Liver (tissue), 9 donors: ENCODE measurements around the gene SERP2. TPM values are rescaled to one million over a fixed set of nuclear protein-coding genes. Genes with fewer than 3 reads are reported as not detected.

ENCODE experiments used
- DNase-seq: peaks from one replicate; pipeline ENCODE4 v3.0.0-alpha.2; 2017; ENCODE audit warnings: low spot score
- H3K27ac ChIP-seq, 2 donors: one replicate each; pipeline ENCODE4 v1.7.0; 2013; ENCODE audit warnings: inconsistent platforms in 2 of 2, low read length in 2 of 2, control low read depth in 1 of 2, low read depth in 1 of 2, mild to moderate bottlenecking in 1 of 2
- H3K27me3 ChIP-seq, 4 donors: one replicate each; pipeline versions ENCODE4 v1.6.1 to v1.7.0; 2013; ENCODE audit warnings: low read length in 3 of 4, inconsistent platforms in 1 of 4, mild to moderate bottlenecking in 1 of 4, moderate library complexity in 1 of 4; ENCODE audit not compliant: control insufficient read depth in 4 of 4, insufficient read depth in 4 of 4
- H3K36me3 ChIP-seq, 4 donors: one replicate each; pipeline versions ENCODE4 v1.6.1 to v1.7.0; 2013; ENCODE audit warnings: low read length in 3 of 4, mild to moderate bottlenecking in 3 of 4, low read depth in 1 of 4, moderate library complexity in 1 of 4; ENCODE audit not compliant: control insufficient read depth in 4 of 4, insufficient read depth in 3 of 4
- H3K4me1 ChIP-seq, 4 donors: one replicate each; pipeline versions ENCODE4 v1.6.1 to v1.7.0; 2013; ENCODE audit warnings: low read length in 3 of 4, mild to moderate bottlenecking in 3 of 4, moderate library complexity in 1 of 4; ENCODE audit not compliant: control insufficient read depth in 4 of 4, insufficient read depth in 4 of 4
- H3K4me3 ChIP-seq, 3 donors: one replicate each; pipeline versions ENCODE4 v1.6.1 to v1.7.0; 2013; ENCODE audit warnings: low read length in 3 of 3, control low read depth in 1 of 3, low read depth in 1 of 3, mild to moderate bottlenecking in 1 of 3
- H3K9ac ChIP-seq, 2 donors: one replicate each; pipeline ENCODE4 v1.7.0; 2013; ENCODE audit warnings: low read length in 2 of 2, mild to moderate bottlenecking in 2 of 2, moderate library complexity in 2 of 2, control low read depth in 1 of 2, low read depth in 1 of 2
- H3K9me3 ChIP-seq, 4 donors: one replicate each; pipeline versions ENCODE4 v1.6.1 to v1.7.0; 2013; ENCODE audit warnings: low read length in 3 of 4; ENCODE audit not compliant: control insufficient read depth in 4 of 4
- FOXA1 ChIP-seq: IDR thresholded peaks from 2 replicates; pipeline ENCODE4 v1.6.1; 2016; ENCODE audit warnings: antibody characterized with exemption
- GABPA ChIP-seq, 2 donors: IDR thresholded peaks in 1 of 2; conservative IDR thresholded peaks in 1 of 2; 2 replicates each; pipeline ENCODE4 v1.6.1; 2016; ENCODE audit warnings: antibody characterized with exemption in 2 of 2, mild to moderate bottlenecking in 1 of 2, moderate library complexity in 1 of 2
- HNF4A ChIP-seq, 2 donors: conservative IDR thresholded peaks; 2 replicates each; pipeline ENCODE4 v1.6.1; 2016; ENCODE audit warnings: antibody characterized with exemption in 2 of 2, mild to moderate bottlenecking in 2 of 2
- JUND ChIP-seq, 2 donors: IDR thresholded peaks; 2 replicates each; pipeline ENCODE4 v1.6.1; 2016; ENCODE audit warnings: antibody characterized with exemption in 2 of 2
- MAX ChIP-seq: IDR thresholded peaks from 2 replicates; pipeline ENCODE4 v1.6.1; 2016; ENCODE audit warnings: antibody characterized with exemption
- RAD21 ChIP-seq, 2 donors: IDR thresholded peaks; 2 replicates each; pipeline ENCODE4 v1.6.1; 2016; ENCODE audit warnings: antibody characterized with exemption in 2 of 2, mild to moderate bottlenecking in 2 of 2
- RXRA ChIP-seq, 2 donors: IDR thresholded peaks; 2 replicates each; pipeline ENCODE4 v1.6.1; 2017 to 2018; ENCODE audit warnings: antibody characterized with exemption in 2 of 2, mild to moderate bottlenecking in 1 of 2
- SP1 ChIP-seq: IDR thresholded peaks from 2 replicates; pipeline ENCODE4 v1.6.1; 2018; ENCODE audit warnings: antibody characterized with exemption, mild to moderate bottlenecking
- TAF1 ChIP-seq: conservative IDR thresholded peaks from 2 replicates; pipeline ENCODE4 v1.6.1; 2016; ENCODE audit warnings: antibody characterized with exemption, mild to moderate bottlenecking
- YY1 ChIP-seq: IDR thresholded peaks from 2 replicates; pipeline ENCODE4 v1.6.1; 2016; ENCODE audit warnings: antibody characterized with exemption, mild to moderate bottlenecking
- ZBTB33 ChIP-seq: IDR thresholded peaks from 2 replicates; pipeline ENCODE4 v1.6.1; 2016; ENCODE audit warnings: antibody characterized with exemption
- WGBS: extraction: QIAGEN DNeasy Blood & Tissue Kit; methylation state at CpG from one replicate; pipeline ENCODE4 v1.1.7; 2013; 5-methylcytosine and 5-hydroxymethylcytosine counted together
- polyA plus RNA-seq, 2 donors: library from polyadenylated mRNA; stranded (reverse) in 1 of 2; unstranded in 1 of 2; fragments of 200-250 nt in 1 of 2; fragments of >200 nt in 1 of 2; fragmentation: Nextera tagmentation in 1 of 2; extraction: Ambion mirVana in 1 of 2; gene quantifications; one replicate each; pipeline versions ENCODE4 v1.2.1 to v1.2.3, GENCODE V29; 2013 to 2015
- total RNA-seq, 2 donors: library from RNA; depleted of rRNA; stranded (reverse); fragments of >200 nt; gene quantifications; one replicate each; pipeline ENCODE4 v1.2.3, GENCODE V29; 2014
- TF ChIP-seq, protein P1 (sequence below): IDR thresholded peaks from 2 replicates; pipeline ENCODE4 v1.6.1; 2016; ENCODE audit warnings: antibody characterized with exemption
- TF ChIP-seq, protein P2 (sequence below): fragments of 150-350 bp; IDR thresholded peaks from 2 replicates; pipeline ENCODE4 v1.5.1; 2017; ENCODE audit warnings: improper control_type of control experiment, low read depth, low read length; ENCODE audit not compliant: missing input control
- TF ChIP-seq, protein P3 (sequence below): IDR thresholded peaks from 2 replicates; pipeline ENCODE4 v1.6.1; 2016; ENCODE audit warnings: antibody characterized with exemption, mild to moderate bottlenecking
- donor health status: healthy.
- donor health status: healthy.
- donor health status: healthy.
- donor health status: healthy.
- donor health status: healthy.

Gene SERP2
- total and polyA plus RNA-seq, 4 donors = 2.0 to 4.6 (median 3.6) TPM

DNA sequence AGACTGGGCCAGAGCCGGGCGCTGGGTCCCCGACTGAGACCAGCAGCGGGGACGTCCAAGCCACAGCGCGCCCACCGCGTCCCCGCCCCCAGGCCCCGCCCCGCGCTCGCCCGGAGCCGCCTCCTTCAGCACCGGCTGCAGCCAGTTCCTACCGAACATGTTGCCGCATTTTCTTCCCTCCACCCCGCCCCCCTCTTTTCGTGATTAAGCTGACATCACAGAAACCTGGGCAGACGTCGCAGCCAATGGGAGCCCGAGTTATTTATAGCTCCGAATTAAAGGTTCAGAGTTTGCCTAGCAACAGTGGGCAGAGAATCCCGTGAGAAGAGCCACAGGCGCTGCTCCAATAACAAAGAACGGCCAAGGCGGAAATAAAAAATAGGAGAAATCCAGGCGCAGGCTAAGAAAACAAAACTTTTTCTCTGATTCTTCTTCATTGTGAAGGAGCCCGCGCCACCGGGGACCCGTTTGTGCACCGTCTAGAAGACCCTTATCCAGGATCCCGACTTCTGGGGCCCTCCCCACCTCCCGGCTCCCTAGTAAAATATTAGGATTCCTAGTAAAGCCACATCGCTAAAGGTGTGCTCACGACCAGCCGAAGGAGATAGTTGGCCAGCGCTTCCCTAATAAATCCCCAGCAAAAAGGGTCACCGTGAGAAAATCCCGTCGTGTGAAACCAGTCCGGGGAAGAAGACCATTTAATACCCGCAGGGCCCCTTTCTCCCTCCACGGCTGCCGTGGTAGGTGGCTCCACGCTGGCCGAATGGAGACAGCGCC is 61.7 kb downstream of the SERP2 start:
- no peaks in the 10 kb centered on the region for H3K9me3 ChIP-seq
- under 1% methylated on average over 51 of the region's 51 CpGs for WGBS
- peak overlapping the region; percentile 93 to 98 for H3K9ac ChIP-seq
- H3K4me1 ChIP-seq = peaks cover 3 to 19% (median 15%) of the 10 kb centered on the region in 4 donors
- peaks cover 7 to 10% (median 9%) of the 10 kb centered on the region in 4 donors for H3K36me3 ChIP-seq
- peak overlapping the region; percentile 77 to 88 (median 79) for H3K4me3 ChIP-seq
- TF ChIP-seq, protein P1, sequence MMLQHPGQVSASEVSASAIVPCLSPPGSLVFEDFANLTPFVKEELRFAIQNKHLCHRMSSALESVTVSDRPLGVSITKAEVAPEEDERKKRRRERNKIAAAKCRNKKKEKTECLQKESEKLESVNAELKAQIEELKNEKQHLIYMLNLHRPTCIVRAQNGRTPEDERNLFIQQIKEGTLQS = peak; percentile 45
- TF ChIP-seq RAD21 (IDR thresholded peaks at IDR 0.05) = peak in 1 of 2 donors; percentile 54
- peak in 1 of 2 donors; percentile 27 for TF ChIP-seq RXRA (IDR thresholded peaks at IDR 0.05)
- TF ChIP-seq MAX = no peak
- TF ChIP-seq, protein P2, sequence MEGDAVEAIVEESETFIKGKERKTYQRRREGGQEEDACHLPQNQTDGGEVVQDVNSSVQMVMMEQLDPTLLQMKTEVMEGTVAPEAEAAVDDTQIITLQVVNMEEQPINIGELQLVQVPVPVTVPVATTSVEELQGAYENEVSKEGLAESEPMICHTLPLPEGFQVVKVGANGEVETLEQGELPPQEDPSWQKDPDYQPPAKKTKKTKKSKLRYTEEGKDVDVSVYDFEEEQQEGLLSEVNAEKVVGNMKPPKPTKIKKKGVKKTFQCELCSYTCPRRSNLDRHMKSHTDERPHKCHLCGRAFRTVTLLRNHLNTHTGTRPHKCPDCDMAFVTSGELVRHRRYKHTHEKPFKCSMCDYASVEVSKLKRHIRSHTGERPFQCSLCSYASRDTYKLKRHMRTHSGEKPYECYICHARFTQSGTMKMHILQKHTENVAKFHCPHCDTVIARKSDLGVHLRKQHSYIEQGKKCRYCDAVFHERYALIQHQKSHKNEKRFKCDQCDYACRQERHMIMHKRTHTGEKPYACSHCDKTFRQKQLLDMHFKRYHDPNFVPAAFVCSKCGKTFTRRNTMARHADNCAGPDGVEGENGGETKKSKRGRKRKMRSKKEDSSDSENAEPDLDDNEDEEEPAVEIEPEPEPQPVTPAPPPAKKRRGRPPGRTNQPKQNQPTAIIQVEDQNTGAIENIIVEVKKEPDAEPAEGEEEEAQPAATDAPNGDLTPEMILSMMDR = no peak
- TF ChIP-seq TAF1 = peak; percentile 44
- no peak for TF ChIP-seq GABPA (IDR thresholded peaks at IDR 0.05 in 1 of 2, conservative IDR thresholded peaks at IDR 0.05 in 1 of 2)
- TF ChIP-seq, protein P3, sequence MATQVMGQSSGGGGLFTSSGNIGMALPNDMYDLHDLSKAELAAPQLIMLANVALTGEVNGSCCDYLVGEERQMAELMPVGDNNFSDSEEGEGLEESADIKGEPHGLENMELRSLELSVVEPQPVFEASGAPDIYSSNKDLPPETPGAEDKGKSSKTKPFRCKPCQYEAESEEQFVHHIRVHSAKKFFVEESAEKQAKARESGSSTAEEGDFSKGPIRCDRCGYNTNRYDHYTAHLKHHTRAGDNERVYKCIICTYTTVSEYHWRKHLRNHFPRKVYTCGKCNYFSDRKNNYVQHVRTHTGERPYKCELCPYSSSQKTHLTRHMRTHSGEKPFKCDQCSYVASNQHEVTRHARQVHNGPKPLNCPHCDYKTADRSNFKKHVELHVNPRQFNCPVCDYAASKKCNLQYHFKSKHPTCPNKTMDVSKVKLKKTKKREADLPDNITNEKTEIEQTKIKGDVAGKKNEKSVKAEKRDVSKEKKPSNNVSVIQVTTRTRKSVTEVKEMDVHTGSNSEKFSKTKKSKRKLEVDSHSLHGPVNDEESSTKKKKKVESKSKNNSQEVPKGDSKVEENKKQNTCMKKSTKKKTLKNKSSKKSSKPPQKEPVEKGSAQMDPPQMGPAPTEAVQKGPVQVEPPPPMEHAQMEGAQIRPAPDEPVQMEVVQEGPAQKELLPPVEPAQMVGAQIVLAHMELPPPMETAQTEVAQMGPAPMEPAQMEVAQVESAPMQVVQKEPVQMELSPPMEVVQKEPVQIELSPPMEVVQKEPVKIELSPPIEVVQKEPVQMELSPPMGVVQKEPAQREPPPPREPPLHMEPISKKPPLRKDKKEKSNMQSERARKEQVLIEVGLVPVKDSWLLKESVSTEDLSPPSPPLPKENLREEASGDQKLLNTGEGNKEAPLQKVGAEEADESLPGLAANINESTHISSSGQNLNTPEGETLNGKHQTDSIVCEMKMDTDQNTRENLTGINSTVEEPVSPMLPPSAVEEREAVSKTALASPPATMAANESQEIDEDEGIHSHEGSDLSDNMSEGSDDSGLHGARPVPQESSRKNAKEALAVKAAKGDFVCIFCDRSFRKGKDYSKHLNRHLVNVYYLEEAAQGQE = peak; percentile 91
- peak; percentile 61 for TF ChIP-seq SP1
- TF ChIP-seq YY1 = peak; percentile 50
- peak; percentile 95 for TF ChIP-seq ZBTB33
- TF ChIP-seq HNF4A (conservative IDR thresholded peaks at IDR 0.05) = peak; percentile 18 to 24
- TF ChIP-seq FOXA1 = no peak
- peak; percentile 50 to 63 for TF ChIP-seq JUND (IDR thresholded peaks at IDR 0.05)
- DNase-seq = peak; percentile 97
- peak overlapping the region; percentile 87 to 98 for H3K27ac ChIP-seq
- no peaks in the 10 kb centered on the region for H3K27me3 ChIP-seq
